GM19023 (cell line): ENCODE measurements around the gene ADCK2.
"Not testable (repeated sequence)": the region's sequence is repeated elsewhere in the genome, so short reads cannot be mapped to it uniquely, and the experiment has no call there.

Experiments used
- ATAC-seq: cut with Tn5 transposase; IDR thresholded peaks from one replicate; pipeline ENCODE4 v1.9.1; 2021; ENCODE audit warnings: mild to moderate bottlenecking, moderate library complexity; ENCODE audit not compliant: unreplicated experiment

The ADCK2 gene

GRCh38 chr7:140673774-140674155, 1.0 kb downstream of the ADCK2 start:
- no peak for ATAC-seq

DNA sequence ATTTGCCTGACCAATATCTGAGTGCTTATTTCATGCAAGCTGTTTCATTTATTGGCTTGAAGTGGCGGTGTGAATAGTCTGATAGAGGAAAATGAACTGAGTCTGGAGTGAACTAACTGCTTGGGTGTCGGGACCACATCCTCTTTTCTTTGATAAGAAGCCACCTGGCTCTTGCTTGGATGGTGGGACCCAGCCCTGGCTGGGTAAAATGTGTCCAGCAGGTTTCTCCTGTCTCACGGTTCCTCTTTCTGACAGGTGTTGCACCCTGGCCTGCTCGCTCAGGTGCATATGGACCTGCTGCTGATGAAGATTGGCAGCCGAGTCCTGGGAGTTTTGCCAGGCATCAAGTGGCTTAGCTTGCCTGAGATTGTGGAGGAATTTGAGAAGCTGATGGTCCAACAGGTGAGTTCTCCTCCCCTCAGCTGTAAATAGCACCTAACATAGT, 1.6 kb downstream of the ADCK2 start:
- ATAC-seq, result no peak

DNA sequence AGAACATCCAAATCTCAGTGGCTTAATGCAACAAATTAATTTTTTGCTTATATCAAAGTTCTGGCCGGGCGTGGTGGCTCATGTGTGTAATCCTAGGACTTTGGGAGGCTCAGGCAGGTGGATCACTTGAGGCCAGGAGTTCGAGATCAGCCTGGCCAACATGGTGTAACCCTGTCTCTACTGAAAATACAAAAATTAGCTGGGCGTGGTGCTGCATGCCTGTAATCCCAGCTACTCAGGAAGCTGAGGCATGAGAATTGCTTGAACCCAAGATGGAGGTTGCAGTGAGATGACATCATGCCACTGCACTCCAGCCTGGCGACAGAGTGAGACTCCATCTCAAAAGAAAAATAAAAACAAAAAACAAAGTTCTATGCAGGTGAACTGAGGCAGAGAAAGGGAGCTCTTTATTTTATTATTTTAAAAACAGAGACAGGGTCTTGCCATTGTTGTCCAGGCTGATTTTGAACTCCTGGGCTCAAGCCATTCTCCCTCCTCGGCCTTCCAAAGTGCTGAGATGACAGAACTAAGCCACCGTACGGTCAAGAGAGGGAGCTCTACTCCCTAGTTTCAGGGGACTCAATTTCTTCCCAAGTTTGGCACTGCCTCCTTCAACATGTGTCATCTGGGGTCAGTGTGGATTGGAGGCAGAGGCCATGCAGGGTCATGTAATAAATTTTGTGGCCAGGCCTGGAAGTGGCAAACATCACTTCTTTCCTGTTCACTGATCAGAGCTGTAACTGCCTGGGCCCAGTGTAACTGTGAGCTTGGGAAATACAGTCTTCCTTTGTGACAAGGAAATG, 2.4 kb downstream of the ADCK2 start:
- no peak for ATAC-seq

DNA sequence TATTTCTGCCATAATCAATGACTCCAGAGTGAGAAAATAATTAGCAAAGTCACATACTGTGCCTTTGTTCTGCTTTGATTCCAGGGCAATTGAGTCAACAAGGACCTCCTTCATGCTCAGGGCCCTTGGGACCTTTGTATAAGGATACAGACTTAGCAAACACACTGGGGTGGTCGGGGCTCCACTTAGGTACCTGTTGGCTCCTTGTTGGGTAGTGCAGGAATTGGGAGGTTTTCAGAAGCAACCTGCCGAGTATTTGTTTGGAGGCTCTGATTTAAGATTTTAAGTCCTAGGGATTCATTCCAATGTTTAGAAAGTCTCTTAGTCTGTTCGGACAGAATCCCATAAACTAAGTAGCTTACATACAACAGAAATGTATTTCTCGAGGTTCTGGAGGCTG, 3.0 kb downstream of the ADCK2 start:
- no peak for ATAC-seq

DNA sequence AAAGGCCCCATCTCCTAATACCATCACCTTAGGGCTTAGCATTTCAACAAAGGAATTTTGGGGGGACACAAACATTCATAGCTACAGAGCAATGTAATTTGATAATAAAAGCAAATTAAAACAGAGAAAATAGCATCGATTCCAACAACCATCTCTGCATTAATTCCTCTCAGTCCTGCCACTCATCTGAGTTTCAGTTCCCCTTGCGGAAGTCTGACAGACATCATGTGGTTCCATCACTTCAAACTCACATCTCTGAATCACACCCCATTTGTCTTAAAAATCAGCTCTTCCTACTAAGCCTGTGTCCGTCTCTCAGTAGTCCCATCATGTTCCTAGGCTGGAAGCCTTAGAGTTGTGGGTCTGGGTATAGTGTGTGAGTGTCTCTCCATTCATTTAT, 3.6 kb downstream of the ADCK2 start:
- ATAC-seq, result no peak

GRCh38 chr7:140676956-140677355, 4.2 kb downstream of the ADCK2 start:
- ATAC-seq, result not testable (repeated sequence)

DNA sequence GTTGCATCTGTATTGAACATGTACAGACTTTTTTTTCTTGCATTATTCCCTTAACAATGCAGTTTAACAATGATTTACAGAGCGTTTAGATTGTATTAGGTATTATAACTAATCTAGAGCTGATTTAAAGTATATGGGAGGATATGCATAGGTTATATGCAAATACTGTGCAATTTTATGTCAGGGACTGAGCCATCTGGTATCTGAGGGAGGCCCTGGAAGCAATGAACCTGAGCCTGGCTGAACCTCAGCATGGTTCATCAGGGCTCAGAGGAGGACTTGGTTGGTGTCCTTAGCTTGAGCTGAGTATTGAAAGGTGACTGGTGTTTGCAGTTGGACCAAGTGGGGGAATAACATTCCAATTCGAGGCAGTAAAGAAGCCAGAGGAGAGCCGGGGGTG, 4.8 kb downstream of the ADCK2 start:
- no peak for ATAC-seq

- ATAC-seq, result no peak
Observed at GRCh38 chr7:140678081-140678815, 5.5 kb downstream of the ADCK2 start.

- ATAC-seq, result no peak
Observed at GRCh38 chr7:140678816-140679130, 6.0 kb downstream of the ADCK2 start.

- ATAC-seq, result no peak
Observed at GRCh38 chr7:140679186-140679585, 6.4 kb downstream of the ADCK2 start.

- ATAC-seq, result no peak
Observed at GRCh38 chr7:140680886-140681285, 8.1 kb downstream of the ADCK2 start.

- ATAC-seq, result no peak
Observed at GRCh38 chr7:140681766-140682165, 9.0 kb downstream of the ADCK2 start.

DNA sequence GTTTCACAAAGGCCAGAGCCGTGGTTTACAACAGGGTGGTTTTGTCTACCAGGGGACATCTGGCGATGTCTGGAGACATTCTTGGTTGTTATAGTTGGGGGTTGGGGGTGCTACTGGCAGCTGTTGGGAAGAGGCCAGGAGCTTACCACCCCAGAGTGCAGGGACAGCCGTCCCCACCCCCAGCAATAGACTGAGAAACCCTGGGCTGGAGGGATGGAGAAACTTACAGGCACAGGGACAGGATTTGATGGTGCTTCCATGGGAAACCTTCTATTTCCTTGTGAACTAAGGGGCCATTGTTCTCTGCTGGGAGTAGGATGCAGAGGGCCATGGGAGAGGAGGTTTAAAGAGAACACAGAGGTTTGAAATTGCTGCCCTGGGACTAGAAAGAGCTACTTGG, 10.9 kb downstream of the ADCK2 start:
- ATAC-seq, result no peak

DNA sequence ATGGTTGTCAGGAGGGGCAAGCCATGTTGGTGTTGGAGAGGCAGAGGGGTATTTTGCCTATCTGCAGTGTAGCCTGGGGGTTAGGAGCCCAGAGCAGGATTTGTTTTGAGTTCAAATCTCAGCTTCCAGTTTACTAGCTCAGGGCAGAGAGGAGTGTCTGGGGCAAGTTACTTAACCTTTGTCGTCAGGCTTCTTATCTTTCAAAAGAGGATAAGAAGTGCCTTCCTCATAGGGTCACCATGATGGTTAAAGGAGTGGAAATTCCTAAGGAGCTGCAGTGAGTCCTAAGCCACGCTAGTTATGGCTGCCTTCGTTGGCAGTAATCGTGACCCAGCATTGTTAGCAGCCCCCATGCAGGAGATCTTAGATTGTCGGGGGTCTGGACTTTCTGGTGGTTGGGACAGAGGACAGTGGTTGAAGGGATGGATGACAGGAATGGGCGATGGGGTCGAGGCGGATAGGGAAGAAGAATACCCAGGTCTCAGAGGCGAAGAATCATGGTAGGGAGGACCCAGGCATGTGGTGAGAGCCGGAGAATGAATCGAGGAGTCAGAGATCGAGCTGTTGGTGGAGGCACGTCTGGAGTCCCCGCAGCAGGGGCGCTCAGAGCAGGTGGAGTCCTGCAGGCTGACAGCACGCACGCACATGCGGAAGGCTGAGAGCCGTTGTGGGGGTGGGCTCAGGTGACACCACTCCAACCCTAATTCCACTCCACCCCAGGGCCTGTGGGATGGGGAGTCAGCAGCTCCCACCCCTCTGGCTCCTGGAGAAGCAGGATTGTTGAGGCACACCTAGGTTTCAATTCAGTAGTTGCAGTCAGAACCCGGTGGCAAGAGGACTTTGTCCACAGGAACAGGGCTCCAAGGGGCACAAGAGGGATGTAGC, 11.6 kb downstream of the ADCK2 start:
- ATAC-seq, result no peak

DNA sequence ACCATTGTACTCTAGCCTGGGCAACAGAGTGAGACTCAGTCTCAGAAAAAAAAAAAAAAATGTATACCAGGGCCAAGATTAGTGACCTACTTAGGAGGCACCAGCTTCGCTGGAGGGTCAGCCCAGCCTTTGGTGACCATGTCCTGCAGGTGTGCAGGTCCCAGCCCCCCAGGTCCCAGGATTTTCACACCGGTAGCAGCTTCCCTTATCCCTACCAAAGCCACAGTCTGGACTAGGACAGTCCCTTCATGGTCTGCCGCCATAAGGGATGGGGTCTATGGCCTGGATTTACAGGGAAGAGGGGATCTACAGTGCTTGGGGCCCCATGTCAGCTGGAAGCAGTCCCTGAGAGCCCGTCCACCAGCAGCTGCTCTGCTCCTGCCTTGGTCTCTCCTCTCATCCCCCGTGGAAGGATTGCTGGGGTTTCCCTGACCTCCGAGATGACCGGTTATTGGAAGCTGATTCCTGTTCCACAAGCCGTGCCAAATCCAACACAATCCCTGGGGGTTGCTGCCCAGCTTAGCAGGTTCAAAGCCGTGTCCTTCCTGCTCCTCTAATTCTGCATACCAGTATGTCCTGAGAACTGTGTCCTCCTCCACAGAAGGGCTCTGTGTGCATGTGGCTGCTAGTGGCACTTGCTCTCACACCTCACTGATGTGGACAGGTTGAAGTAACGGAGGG, 12.8 kb downstream of the ADCK2 start:
- ATAC-seq, result no peak

DNA sequence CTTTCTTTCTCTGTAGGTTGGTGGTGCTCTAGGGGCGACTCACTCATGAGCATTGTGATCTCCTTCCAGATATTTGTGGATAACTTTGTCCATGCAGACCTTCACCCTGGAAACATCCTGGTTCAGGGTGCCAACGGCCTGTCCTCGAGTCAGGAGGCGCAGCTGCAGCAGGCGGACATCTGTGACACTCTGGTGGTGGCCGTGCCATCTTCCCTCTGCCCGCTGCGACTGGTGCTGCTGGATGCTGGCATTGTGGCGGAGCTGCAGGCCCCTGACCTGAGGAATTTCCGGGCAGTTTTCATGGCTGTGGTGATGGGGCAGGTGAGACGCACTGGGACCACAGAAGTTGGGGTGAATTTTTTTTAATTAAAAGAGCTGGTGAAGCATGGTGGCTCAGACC, 14.2 kb downstream of the ADCK2 start:
- no peak for ATAC-seq

DNA sequence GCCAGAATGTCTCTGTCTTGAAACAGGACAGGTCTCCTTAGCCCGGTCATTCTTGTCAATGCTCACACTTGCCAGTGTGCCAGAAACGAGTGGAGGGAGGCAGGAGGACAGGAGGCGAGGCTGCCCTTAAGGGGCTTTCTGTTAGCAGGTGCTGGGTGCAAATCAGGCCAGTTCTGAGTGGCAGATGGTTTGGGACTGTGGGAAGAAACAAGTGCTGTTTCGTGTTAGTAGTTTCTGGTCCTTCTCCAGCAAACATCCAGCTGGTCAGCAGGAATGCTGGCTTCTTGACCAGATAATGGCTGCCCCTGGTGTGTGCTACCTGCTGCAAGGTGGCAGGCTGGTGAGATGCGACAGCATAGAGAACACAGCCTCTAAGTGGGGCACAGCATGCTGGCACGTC, 15.6 kb downstream of the ADCK2 start:
- ATAC-seq, result no peak

GRCh38 chr7:140689199-140690152, 16.7 kb downstream of the ADCK2 start:
- no peak for ATAC-seq

DNA sequence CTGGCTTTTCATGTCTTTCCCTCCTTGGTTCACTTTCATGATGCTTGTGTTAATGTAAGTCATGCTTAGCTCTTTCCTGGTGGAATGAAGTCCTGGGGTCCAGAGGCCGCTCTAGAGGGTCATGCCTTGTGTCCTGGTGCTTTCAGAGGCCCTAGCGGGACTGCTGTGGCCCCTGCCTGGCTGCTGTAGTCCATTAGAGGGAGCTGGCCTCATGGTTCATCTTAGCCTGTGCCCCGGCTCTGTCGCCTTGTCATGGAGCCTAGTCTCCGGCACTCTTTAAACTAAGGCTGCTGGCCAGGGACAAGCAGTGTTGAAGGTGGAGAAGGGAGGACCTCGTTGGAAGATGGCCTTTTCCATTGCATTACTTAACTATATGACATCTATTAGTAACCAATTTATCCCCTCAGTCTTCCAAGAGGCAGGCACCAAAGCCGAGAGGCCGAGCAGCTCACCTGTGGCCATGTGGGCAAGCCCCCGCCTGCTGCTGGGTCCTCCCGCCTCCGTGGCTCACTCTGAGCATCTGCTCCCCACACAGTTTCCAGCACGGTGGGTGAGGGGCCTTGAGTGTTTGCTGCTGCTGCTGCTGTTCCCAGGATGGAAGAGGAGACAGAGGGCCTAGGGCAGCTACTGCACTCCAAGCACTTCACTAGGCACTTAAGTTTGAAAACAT, 18.8 kb downstream of the ADCK2 start:
- no peak for ATAC-seq
